NOMO-1 treated with DMSO at 0.1 percent for 48 hours (cell line): Measurements from ENCODE around the gene MYCL.
"Not testable (repeated sequence)": the region's sequence is repeated elsewhere in the genome, so short reads cannot be mapped to it uniquely, and the experiment has no call there.

Experiments used
- DNase-seq: peaks from one replicate; lab custom pipeline; 2025; ENCODE audit not compliant: unreplicated experiment; lab: John Stamatoyannopoulos, UW

MYCL gene

DNA sequence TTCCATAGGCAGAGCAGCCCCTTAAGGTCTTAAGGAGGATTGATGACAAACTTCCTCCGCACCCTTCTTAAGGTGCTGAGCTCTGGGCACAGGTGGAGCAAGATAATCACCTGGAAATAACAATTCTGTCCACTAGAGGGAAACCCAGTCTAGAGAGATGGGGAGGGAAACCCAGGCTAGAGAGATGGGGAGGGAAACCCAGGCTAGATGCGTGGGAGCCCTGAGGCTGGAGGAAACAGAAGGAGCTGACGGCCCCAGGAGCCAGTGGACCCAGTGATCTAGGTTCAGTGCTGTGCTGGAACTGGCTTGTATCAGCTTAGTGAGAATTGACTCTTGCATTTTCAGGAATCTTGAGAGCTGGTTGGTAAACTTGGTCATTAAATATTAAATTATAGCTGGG is 17.8 kb upstream of the MYCL start:
- DNase-seq = peak; percentile 71

DNA sequence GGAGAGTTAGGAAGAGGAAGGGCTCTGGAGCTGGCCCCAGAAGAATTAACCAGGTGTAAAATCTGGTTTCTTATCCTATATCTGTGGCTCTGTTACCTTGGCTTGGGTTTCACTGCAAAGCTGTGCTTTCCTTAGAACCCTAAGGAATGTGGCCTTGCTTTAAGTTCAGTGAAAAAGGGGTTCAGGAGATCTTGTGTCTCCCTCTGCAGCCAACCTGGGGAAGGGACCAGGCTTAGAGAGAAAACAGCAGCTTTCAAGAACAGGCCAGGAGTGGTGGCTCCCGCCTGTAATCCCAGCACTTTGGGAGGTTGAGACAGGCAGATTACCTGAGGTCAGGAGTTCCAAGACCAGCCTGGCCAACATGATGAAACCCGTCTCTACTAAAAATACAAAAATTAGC is 16.1 kb upstream of the MYCL start:
- DNase-seq = no peak

- DNase-seq = no peak
These were observed 13.9 kb upstream of the MYCL start for GRCh38 chr1:39915499-39916129.

GRCh38 chr1:39913136-39913535 is 11.4 kb upstream of the MYCL start:
- not testable (repeated sequence) for DNase-seq

- no peak for DNase-seq
These were observed 8.5 kb upstream of the MYCL start for GRCh38 chr1:39910263-39910662.

DNA sequence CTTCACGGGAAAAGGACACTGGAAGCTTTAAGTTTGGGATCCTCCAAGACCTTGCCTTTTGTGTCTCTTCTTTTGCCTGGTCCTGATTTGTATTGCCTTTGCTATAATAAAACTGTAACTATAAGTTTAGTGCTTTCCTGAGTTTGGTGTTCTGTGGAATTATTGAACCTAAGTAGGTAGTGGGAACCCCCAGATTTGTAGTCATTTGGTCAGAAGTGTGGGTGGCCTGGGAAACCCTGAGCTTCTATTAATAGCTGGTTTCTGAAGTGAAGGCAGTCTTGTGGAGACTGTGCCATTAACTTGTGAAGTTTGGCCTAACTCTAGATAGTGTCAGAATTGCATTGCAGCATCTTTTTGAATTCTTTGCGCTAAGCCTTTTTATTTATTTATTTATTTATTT is 6.8 kb upstream of the MYCL start:
- DNase-seq = no peak

GRCh38 chr1:39907528-39908453 is 6.1 kb upstream of the MYCL start:
- peak; percentile 46 for DNase-seq

GRCh38 chr1:39905172-39905571 is 3.5 kb upstream of the MYCL start:
- peak; percentile 59 for DNase-seq

- DNase-seq = no peak
These were observed 717 bp upstream of the MYCL start for GRCh38 chr1:39902460-39902807.

- no peak for DNase-seq
These were observed 328 bp downstream of the MYCL start for GRCh38 chr1:39901464-39901713.

DNA sequence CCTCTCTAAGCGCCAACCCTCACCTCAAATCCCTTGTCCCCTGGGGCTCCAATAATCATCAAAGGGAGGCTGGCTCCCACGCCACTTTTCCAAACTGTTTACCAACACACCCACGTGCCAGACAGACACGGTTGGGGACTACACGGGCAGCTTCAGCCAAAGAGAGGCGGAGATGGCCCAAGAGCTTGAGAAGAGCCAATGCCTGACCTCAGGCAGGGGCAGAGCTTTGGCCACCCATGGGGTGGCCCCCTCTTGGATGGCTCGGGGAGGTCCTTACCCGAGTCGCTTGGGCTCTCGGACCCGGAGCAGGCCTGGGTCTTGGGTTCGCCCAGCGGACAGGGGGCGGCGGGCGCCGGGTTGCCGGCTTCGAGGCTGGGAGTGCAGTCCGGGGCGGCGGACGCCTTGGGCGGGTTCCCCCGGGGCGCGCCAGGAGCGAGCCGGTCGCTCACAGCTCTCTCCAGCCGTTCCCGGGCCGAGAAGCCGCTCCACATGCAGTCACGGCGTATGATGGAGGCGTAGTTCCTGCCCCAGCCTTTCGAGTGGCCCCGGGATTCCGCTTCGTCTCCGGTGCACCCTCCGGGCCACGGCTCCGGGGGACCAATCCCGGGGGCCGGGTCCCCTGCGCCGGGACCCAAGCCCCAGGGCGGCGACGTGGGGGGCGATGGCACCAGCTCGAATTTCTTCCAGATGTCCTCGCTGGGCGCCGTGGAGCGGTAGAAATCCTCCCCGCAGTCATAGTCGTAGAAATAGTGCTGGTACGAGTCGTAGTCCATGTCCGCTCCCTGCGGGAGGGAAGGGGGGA is 854 bp downstream of the MYCL start:
- no peak for DNase-seq

GRCh38 chr1:39899611-39900538 is 1.8 kb downstream of the MYCL start:
- DNase-seq = no peak

- DNase-seq = no peak
These were observed 2.8 kb downstream of the MYCL start for GRCh38 chr1:39898648-39899603.

DNA sequence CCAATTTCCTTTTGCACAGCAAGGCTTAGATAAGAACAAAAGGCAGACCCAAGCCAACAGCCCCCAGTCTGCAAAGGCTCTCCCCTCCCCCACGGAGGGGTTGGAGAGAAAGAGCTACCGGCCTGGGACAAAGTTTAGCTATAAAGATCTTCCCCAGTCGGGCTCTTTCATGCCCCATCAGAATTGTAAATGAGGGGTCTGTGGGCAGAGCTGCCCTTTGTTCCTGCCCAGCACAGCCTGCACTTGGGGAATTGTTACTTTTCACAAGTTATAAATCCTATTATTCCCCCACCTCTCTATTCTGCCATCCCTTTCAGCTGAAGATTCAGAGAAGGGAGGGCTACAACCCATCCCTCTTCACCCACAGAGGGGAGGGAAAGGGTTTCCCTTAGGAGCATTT is 3.5 kb downstream of the MYCL start:
- DNase-seq = no peak

DNA sequence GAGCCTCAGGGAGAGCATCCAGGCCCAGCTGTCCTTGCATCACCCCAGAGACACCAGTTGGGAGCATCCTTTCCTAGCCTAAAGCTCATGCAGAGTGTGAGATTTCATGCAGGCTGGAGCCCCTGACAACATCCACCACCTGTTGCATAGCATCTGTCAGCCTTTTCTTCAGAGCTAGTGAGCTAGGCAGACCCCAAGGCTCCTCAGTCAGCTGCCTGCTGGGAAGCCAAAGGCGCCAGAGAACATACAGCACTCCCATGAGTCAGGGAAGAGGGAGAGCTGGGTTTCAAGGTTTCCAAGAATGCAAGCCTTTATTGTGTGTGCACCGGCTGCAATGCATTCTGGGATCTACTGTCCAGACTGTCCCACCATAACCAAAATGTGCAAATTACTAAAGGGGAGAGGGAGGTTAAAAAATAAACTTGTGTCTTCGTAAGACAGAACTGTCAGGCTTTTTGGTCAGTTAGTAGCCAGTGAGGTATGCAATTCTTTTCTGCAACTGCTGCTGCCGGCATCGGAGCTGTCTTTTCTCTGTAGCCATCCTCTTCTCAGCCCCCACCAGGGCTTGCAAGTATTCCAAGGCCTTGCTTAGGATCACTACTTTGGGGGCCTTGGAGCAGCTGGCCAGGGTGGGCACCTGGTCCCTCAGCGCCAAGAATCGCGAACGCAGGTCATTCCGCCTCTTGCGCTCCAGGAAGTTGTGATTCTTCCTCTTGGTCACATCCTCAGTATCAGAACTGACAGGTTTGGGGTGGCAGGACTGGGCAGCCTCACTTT is 4.6 kb downstream of the MYCL start:
- DNase-seq = no peak

DNA sequence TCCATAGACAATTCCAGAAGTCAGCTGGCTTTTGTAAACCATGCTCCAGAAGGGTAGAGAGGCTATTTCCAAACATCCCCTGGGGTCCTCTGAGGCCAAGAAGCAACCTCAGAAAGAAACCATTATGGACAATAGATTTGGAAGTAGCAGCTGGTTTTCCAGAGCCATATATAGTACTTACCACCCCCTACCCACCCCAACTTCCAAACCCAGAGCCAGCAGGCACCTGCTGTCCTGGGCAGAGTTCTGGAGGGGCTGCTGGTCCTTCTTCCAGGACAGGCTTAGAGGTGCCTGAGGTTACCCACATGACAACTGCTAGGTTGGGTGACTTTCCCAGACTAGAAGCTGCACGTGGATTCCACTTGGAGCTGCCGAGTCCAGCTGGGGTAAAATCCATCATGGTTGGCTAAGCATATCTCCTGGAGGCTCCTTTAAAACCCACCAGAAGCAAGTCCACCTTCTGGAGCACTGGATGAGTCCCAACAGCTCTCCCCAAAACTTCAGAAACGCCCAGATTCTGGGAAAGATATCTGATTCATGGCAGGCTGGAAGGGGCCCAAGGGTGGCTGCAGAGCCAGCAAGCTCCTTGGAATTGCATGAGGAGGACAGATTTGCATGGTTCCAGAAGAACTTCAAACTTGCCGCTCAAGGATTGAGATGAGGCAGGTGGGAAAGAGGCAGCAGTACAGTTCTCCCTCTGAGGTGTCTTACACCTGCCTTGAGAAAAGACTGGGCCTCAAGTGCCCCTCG is 5.8 kb downstream of the MYCL start:
- no peak for DNase-seq

DNA sequence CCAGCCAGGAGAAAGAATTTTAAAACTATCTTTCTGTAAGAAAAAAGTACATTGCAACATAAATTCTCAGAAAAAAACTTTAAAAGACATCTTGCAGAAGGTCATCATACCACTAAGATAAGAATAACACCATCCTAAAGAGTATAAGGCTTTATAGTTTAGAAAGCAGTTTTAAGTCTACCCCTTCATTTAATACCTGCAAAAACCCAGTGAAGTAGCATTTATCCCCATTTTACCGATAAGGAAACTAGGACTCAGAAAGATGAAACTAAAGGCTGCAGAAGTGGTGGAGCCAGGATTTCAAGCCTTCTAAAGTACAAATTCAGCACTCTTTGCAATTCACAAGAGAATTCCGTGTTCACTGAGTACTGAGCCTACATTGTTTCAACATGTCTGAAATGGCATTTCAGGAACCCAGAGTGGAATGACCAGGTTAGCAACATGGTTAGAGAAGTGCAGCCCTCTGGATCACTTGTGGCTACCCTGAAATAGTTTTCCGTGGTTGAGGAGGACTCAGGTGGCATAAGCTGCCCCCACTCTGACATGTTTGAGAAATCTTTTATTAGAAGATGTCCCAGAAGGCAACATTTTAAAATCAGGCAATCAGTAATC is 6.7 kb downstream of the MYCL start:
- DNase-seq = no peak
